Stimulated activated CD8-positive, alpha-beta memory T cell treated with anti-CD3 and anti-CD28 coated beads, Interleukin-12 subunit alpha, Interleukin-12 subunit beta, amount 100 ng/mL, for 24 hours (primary cell): ENCODE data around the gene ITPRIP.

ENCODE experiments used
- DNase-seq: peaks from one replicate; pipeline ENCODE4 v3.0.0-alpha.2; 2020; ENCODE audit errors: extremely low read depth

ITPRIP gene

GRCh38 chr10:104337985-104338735, at the start of gene ITPRIP:
Gene ITPRIP (minus strand): TSS chr10:104338465. CDS start chr10:104316051, 22,414 bp downstream.
- DNase-seq: no peak

- no peak for DNase-seq
These were observed 49.0 kb upstream of the ITPRIP start for GRCh38 chr10:104387130-104387888.

GRCh38 chr10:104380336-104380735, 42.1 kb upstream of the ITPRIP start:
- DNase-seq: no peak

GRCh38 chr10:104376784-104377300, 38.6 kb upstream of the ITPRIP start:
- DNase-seq: no peak

GRCh38 chr10:104374591-104374990, 36.3 kb upstream of the ITPRIP start:
- DNase-seq: no peak

- no peak for DNase-seq
These were observed 33.5 kb upstream of the ITPRIP start for GRCh38 chr10:104371753-104372152.

- DNase-seq: no peak
These were observed 30.1 kb upstream of the ITPRIP start for GRCh38 chr10:104368381-104368780.

- DNase-seq: no peak
These were observed 29.6 kb upstream of the ITPRIP start for GRCh38 chr10:104367904-104368303.

- DNase-seq: no peak
These were observed 21.5 kb upstream of the ITPRIP start for GRCh38 chr10:104359811-104360210.

- peak; percentile 63 for DNase-seq
These were observed 15.2 kb upstream of the ITPRIP start, which contains the start of gene CFAP58 for GRCh38 chr10:104353325-104354048. Gene CFAP58 (plus strand): TSS chr10:104353833. CDS start chr10:104353898, 65 bp downstream.

- DNase-seq: no peak
These were observed 13.7 kb upstream of the ITPRIP start for GRCh38 chr10:104351919-104352318.

- no peak for DNase-seq
These were observed 12.9 kb upstream of the ITPRIP start for GRCh38 chr10:104351061-104351702.

GRCh38 chr10:104350127-104350635, 11.9 kb upstream of the ITPRIP start:
- DNase-seq: no peak

- DNase-seq: no peak
These were observed 11.4 kb upstream of the ITPRIP start for GRCh38 chr10:104349623-104350126.

GRCh38 chr10:104348601-104349000, 10.3 kb upstream of the ITPRIP start:
- DNase-seq: no peak

GRCh38 chr10:104347295-104348045, 9.2 kb upstream of the ITPRIP start:
- DNase-seq: no peak

GRCh38 chr10:104345941-104346340, 7.7 kb upstream of the ITPRIP start:
- no peak for DNase-seq

GRCh38 chr10:104345515-104345914, 7.2 kb upstream of the ITPRIP start:
- no peak for DNase-seq

- no peak for DNase-seq
These were observed 6.0 kb upstream of the ITPRIP start for GRCh38 chr10:104344219-104344618.

- no peak for DNase-seq
These were observed 4.7 kb upstream of the ITPRIP start for GRCh38 chr10:104342941-104343411.
